Measurements from ENCODE around the gene KRT2. TPM values are rescaled to one million over a fixed set of nuclear protein-coding genes. Genes with fewer than 3 reads are reported as not detected.

Gene KRT2
- total and polyA plus RNA-seq, 2 of the 4 experiments (the other 2 are of a cell fraction) = not detected

- BruUV-seq (replicated peaks) = no TSS peak
- H2BK120ac ChIP-seq (ENCODE audit: low read depth, low read length) = no peak overlapping the region
- H4K91ac ChIP-seq (ENCODE audit: insufficient read depth, low read depth, low read length) = no peak overlapping the region
- H4K5ac ChIP-seq (ENCODE audit: low read depth, low read length) = no peak overlapping the region
- H2AK9ac ChIP-seq (replicated peaks; ENCODE audit: low read depth, low read length, poor library complexity) = no peak overlapping the region
- dilution Hi-C loops (cut with HindIII; ENCODE audit: low sequenced_read_pairs, unreplicated experiment) = no loop called here
- no peak overlapping the region for H3K23ac ChIP-seq (ENCODE audit: low read depth, low read length)
- DNase-seq (no peak), ATAC-seq (ENCODE audit: low read depth) (no peak)
- H3K79me1 ChIP-seq (ENCODE audit: low read depth in 1 of 2, low read length in 2 of 2) = no peaks in the 10 kb centered on the region
- no peaks in the 10 kb centered on the region; the same call in 1 of the 2 replicates for H4K20me1 ChIP-seq (ENCODE audit: insufficient read depth, low read length)
- no peak overlapping the region for H4K8ac ChIP-seq (ENCODE audit: low read depth in 2 of 2, low read length in 2 of 2)
- no peaks in the 10 kb centered on the region for H3K4me1 ChIP-seq (ENCODE audit: control insufficient read depth, insufficient read depth, low read length)
- H2AK5ac ChIP-seq (ENCODE audit: low read depth, low read length) = no peak overlapping the region
- H3K4me3 ChIP-seq (ENCODE audit: insufficient read depth, low read depth, low read length) = no peak overlapping the region
- TF ChIP-seq SMC3 (IDR thresholded peaks at IDR 0.05; ENCODE audit: low read depth, low read length) (no peak), BHLHE40 (IDR thresholded peaks at IDR 0.05; ENCODE audit: low read depth, low read length) (no peak), RCOR1 (IDR thresholded peaks at IDR 0.05; ENCODE audit: insufficient replicate concordance, low read length) (no peak), FOS (IDR thresholded peaks at IDR 0.05; ENCODE audit: low read depth, low read length) (no peak), CEBPB (IDR thresholded peaks at IDR 0.05; ENCODE audit: low read depth, low read length) (no peak)
- TF ChIP-seq, protein P1, sequence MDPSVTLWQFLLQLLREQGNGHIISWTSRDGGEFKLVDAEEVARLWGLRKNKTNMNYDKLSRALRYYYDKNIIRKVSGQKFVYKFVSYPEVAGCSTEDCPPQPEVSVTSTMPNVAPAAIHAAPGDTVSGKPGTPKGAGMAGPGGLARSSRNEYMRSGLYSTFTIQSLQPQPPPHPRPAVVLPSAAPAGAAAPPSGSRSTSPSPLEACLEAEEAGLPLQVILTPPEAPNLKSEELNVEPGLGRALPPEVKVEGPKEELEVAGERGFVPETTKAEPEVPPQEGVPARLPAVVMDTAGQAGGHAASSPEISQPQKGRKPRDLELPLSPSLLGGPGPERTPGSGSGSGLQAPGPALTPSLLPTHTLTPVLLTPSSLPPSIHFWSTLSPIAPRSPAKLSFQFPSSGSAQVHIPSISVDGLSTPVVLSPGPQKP (IDR thresholded peaks at IDR 0.05; ENCODE audit: borderline replicate concordance, low read depth, low read length) = no peak
- H3K9me1 ChIP-seq (ENCODE audit: insufficient read depth, low read length) = no peaks in the 10 kb centered on the region
- no peaks in the 10 kb centered on the region for H3K9me3 ChIP-seq (ENCODE audit: control insufficient read depth, insufficient read depth, low read length)
- in situ Hi-C loops (cut with MboI; ENCODE audit: low sequenced_read_pairs) = no loop called here
- no peak overlapping the region for H3K56ac ChIP-seq (ENCODE audit: extremely low read depth, insufficient read depth, low read length)
- WGBS, 2 experiments (ENCODE audit: extremely low coverage in 2 of 2, insufficient read length in 1 of 2) = no CpG with 5 or more reads among the region's 4 CpGs
- H3K9ac ChIP-seq (ENCODE audit: low read depth, low read length) = no peak overlapping the region
- CTCF ChIA-PET = no interaction called here
- no peak overlapping the region for H2AFZ ChIP-seq (replicated peaks; ENCODE audit: low read length, poor library complexity)
- no peak overlapping the region for H2BK15ac ChIP-seq (ENCODE audit: low read depth, low read length)
- no peaks in the 10 kb centered on the region for H3K36me3 ChIP-seq (ENCODE audit: control insufficient read depth, insufficient read depth, low read length)
- H2BK5ac ChIP-seq (ENCODE audit: low read depth, low read length, poor library complexity, severe bottlenecking) = no peak overlapping the region
- H3K4me2 ChIP-seq (ENCODE audit: low read depth, low read length) = no peak overlapping the region
- no peak overlapping the region for H3K27ac ChIP-seq (ENCODE audit: insufficient read depth, low read length)
- H3K14ac ChIP-seq (replicated peaks; ENCODE audit: low read depth, low read length) = no peak overlapping the region
- no peak overlapping the region for H2BK20ac ChIP-seq (ENCODE audit: low read depth, low read length)
- H3K27me3 ChIP-seq (ENCODE audit: control insufficient read depth, insufficient read depth, low read length) = peaks cover 10% of the 10 kb centered on the region
- POLR2A ChIA-PET (ENCODE audit: unreplicated experiment) = no interaction called here
- intact Hi-C loops (cut with micrococcal nuclease) = no loop called here
- no peak overlapping the region for H3K4ac ChIP-seq (ENCODE audit: low read depth, low read length)
- H3K18ac ChIP-seq (ENCODE audit: low read depth, low read length) = no peak overlapping the region
Observed at GRCh38 chr12:52630599-52631200, 21.3 kb downstream of the KRT2 start.

Data from IMR-90 (cell line).